ENCODE measurements around the gene ANKRD13C. TPM values are rescaled to one million over a fixed set of nuclear protein-coding genes. Genes with fewer than 3 reads are reported as not detected.

ANKRD13C gene
- total and polyA plus RNA-seq, 2 of the 4 experiments (the other 2 are of a cell fraction) = 8.3 to 10.9 TPM

- no peak overlapping the region for H4K5ac ChIP-seq (ENCODE audit: low read depth, low read length)
- POLR2A ChIA-PET (ENCODE audit: unreplicated experiment) = no interaction called here
- H3K4me3 ChIP-seq (ENCODE audit: insufficient read depth, low read depth, low read length) = no peak overlapping the region
- no peak overlapping the region for H2BK15ac ChIP-seq (ENCODE audit: low read depth, low read length)
- H3K4ac ChIP-seq (ENCODE audit: low read depth, low read length) = no peak overlapping the region
- H4K20me1 ChIP-seq (ENCODE audit: insufficient read depth, low read length) = no peaks in the 10 kb centered on the region
- CTCF ChIA-PET = interaction anchor here (0.6 kb wide), 1 partner anchor 48 kb away, joined by 9 read pairs; no protein-coding TSS in a partner anchor
- H2AK5ac ChIP-seq (ENCODE audit: low read depth, low read length) = no peak overlapping the region
- TF ChIP-seq USF2 (IDR thresholded peaks at IDR 0.05; ENCODE audit: low read depth, low read length) (no peak), MAFK (IDR thresholded peaks at IDR 0.05; ENCODE audit: low read depth, low read length) (no peak), RFX5 (IDR thresholded peaks at IDR 0.05; ENCODE audit: low read depth, low read length) (no peak), RAD21 (IDR thresholded peaks at IDR 0.05; ENCODE audit: low read length) (no peak), POLR2A (IDR thresholded peaks at IDR 0.05; ENCODE audit: low read depth, low read length) (no peak), ELK1 (IDR thresholded peaks at IDR 0.05; ENCODE audit: borderline replicate concordance, low read depth, low read length) (no peak), MXI1 (IDR thresholded peaks at IDR 0.05; ENCODE audit: borderline replicate concordance, low read depth, low read length) (no peak), CHD1 (IDR thresholded peaks at IDR 0.05; ENCODE audit: low read depth, low read length) (no peak), CEBPB (IDR thresholded peaks at IDR 0.05; ENCODE audit: low read depth, low read length) (no peak), CTCF (conservative IDR thresholded peaks at IDR 0.05; ENCODE audit: low read depth, low read length) (no peak), FOS (IDR thresholded peaks at IDR 0.05; ENCODE audit: low read depth, low read length) (no peak), NFE2L2 (IDR thresholded peaks at IDR 0.05; ENCODE audit: low read depth, low read length) (no peak), BHLHE40 (IDR thresholded peaks at IDR 0.05; ENCODE audit: low read depth, low read length) (no peak), RCOR1 (IDR thresholded peaks at IDR 0.05; ENCODE audit: insufficient replicate concordance, low read length) (no peak), SMC3 (IDR thresholded peaks at IDR 0.05; ENCODE audit: low read depth, low read length) (no peak)
- no peak overlapping the region for H2AK9ac ChIP-seq (replicated peaks; ENCODE audit: low read depth, low read length, poor library complexity)
- in situ Hi-C loops (cut with MboI; ENCODE audit: low sequenced_read_pairs) (no loop called here), dilution Hi-C loops (cut with HindIII; ENCODE audit: low sequenced_read_pairs, unreplicated experiment) (no loop called here), intact Hi-C loops (cut with micrococcal nuclease) (no loop called here)
- no peak overlapping the region for H4K91ac ChIP-seq (ENCODE audit: insufficient read depth, low read depth, low read length)
- H2BK20ac ChIP-seq (ENCODE audit: low read depth, low read length) = no peak overlapping the region
- H4K8ac ChIP-seq (ENCODE audit: low read depth in 2 of 2, low read length in 2 of 2) = no peak overlapping the region
- BruUV-seq (replicated peaks) = no TSS peak
- H3K56ac ChIP-seq (ENCODE audit: extremely low read depth, insufficient read depth, low read length) = no peak overlapping the region
- no peak overlapping the region for H3K23ac ChIP-seq (ENCODE audit: low read depth, low read length)
- no peak overlapping the region for H3K4me2 ChIP-seq (ENCODE audit: low read depth, low read length)
- H3K9ac ChIP-seq (ENCODE audit: low read depth, low read length) = no peak overlapping the region
- peaks cover 5% of the 10 kb centered on the region for H3K9me3 ChIP-seq (ENCODE audit: control insufficient read depth, insufficient read depth, low read length)
- peaks cover 19% of the 10 kb centered on the region for H3K36me3 ChIP-seq (ENCODE audit: control insufficient read depth, insufficient read depth, low read length)
- H3K27ac ChIP-seq (ENCODE audit: insufficient read depth, low read length) = no peak overlapping the region
- H3K4me1 ChIP-seq (ENCODE audit: control insufficient read depth, insufficient read depth, low read length) = no peaks in the 10 kb centered on the region
- no peak for DNase-seq
- H3K27me3 ChIP-seq (ENCODE audit: control insufficient read depth, insufficient read depth, low read length) = no peaks in the 10 kb centered on the region
- no CpG with 5 or more reads among the region's 1 CpG for WGBS, 2 experiments (ENCODE audit: extremely low coverage in 2 of 2, insufficient read length in 1 of 2)
- no peak overlapping the region for H2BK120ac ChIP-seq (ENCODE audit: low read depth, low read length)
- H2BK5ac ChIP-seq (ENCODE audit: low read depth, low read length, poor library complexity, severe bottlenecking) = no peak overlapping the region
- H3K9me1 ChIP-seq (ENCODE audit: insufficient read depth, low read length) = no peaks in the 10 kb centered on the region
- no peak overlapping the region for H3K14ac ChIP-seq (replicated peaks; ENCODE audit: low read depth, low read length)
- no peak overlapping the region for H3K18ac ChIP-seq (ENCODE audit: low read depth, low read length)
- no peak for ATAC-seq (ENCODE audit: low read depth)
- H3K79me1 ChIP-seq (ENCODE audit: low read depth in 1 of 2, low read length in 2 of 2) = peaks cover 0 to 6% of the 10 kb centered on the region in 2 experiments; a peak in 1 of 4 replicates
- no peak overlapping the region for H2AFZ ChIP-seq (replicated peaks; ENCODE audit: low read length, poor library complexity)
Observed at GRCh38 chr1:70265946-70266345, 88.6 kb downstream of the ANKRD13C start.
